H1 (cell line): Measurements from ENCODE around the gene AKT1.

Experiments
- EP300 ChIP-seq, 2 experiments: IDR thresholded peaks; 1 replicate in 1 of 2; 2 replicates in 1 of 2; pipeline ENCODE4 v1.6.1; 2011 to 2012; ENCODE audit warnings: low read depth in 2 of 2, low read length in 2 of 2, mild to moderate bottlenecking in 2 of 2, borderline replicate concordance in 1 of 2, inconsistent platforms in 1 of 2, moderate library complexity in 1 of 2
- JUN ChIP-seq: IDR thresholded peaks from 2 replicates; pipeline ENCODE4 v1.6.1; 2011; ENCODE audit warnings: low read depth, mild to moderate bottlenecking, improper control_type of control experiment, low read length
- POLR2A ChIP-seq, 2 experiments: IDR thresholded peaks; 1 replicate in 1 of 2; 2 replicates in 1 of 2; pipeline ENCODE4 v1.6.1; 2011; ENCODE audit warnings: low read depth in 2 of 2, low read length in 2 of 2, mild to moderate bottlenecking in 2 of 2; ENCODE audit errors: control extremely low read depth in 1 of 2
- POLR2AphosphoS5 ChIP-seq: IDR thresholded peaks from 2 replicates; pipeline ENCODE4 v1.6.1; 2011; ENCODE audit warnings: low read depth, low read length
- SP1 ChIP-seq: IDR thresholded peaks from 2 replicates; pipeline ENCODE4 v1.6.1; 2011; ENCODE audit warnings: low read depth, low read length
- SP2 ChIP-seq: IDR thresholded peaks from 2 replicates; pipeline ENCODE4 v1.6.1; 2012; ENCODE audit warnings: mild to moderate bottlenecking, low read length, inconsistent platforms
- TF ChIP-seq, protein P1 (sequence below), 3 experiments: IDR thresholded peaks; 1 replicate in 2 of 3; 2 replicates in 1 of 3; pipeline versions ENCODE4 v1.5.1 to v1.6.1; 2011; ENCODE audit warnings: low read length in 3 of 3, mild to moderate bottlenecking in 3 of 3, inconsistent platforms in 2 of 3, low read depth in 1 of 3, moderate library complexity in 1 of 3; ENCODE audit not compliant: insufficient read depth in 1 of 3; ENCODE audit errors: control extremely low read depth in 1 of 3
- TF ChIP-seq, protein P2 (sequence below): IDR thresholded peaks from 2 replicates; pipeline ENCODE4 v1.6.1; 2012; ENCODE audit warnings: inconsistent platforms

GRCh38 chr14:104767634-104767918, 28.0 kb downstream of the AKT1 start:
- TF ChIP-seq, protein P1, sequence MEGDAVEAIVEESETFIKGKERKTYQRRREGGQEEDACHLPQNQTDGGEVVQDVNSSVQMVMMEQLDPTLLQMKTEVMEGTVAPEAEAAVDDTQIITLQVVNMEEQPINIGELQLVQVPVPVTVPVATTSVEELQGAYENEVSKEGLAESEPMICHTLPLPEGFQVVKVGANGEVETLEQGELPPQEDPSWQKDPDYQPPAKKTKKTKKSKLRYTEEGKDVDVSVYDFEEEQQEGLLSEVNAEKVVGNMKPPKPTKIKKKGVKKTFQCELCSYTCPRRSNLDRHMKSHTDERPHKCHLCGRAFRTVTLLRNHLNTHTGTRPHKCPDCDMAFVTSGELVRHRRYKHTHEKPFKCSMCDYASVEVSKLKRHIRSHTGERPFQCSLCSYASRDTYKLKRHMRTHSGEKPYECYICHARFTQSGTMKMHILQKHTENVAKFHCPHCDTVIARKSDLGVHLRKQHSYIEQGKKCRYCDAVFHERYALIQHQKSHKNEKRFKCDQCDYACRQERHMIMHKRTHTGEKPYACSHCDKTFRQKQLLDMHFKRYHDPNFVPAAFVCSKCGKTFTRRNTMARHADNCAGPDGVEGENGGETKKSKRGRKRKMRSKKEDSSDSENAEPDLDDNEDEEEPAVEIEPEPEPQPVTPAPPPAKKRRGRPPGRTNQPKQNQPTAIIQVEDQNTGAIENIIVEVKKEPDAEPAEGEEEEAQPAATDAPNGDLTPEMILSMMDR (IDR thresholded peaks at IDR 0.05; ENCODE audit: control extremely low read depth in 1 of 3, insufficient read depth in 1 of 3, low read depth in 1 of 3, low read length in 3 of 3) = no peak
- no peak for TF ChIP-seq JUN
- TF ChIP-seq POLR2A (IDR thresholded peaks at IDR 0.05; ENCODE audit: control extremely low read depth in 1 of 2, low read depth in 2 of 2, low read length in 2 of 2) = no peak
- no peak for TF ChIP-seq EP300 (IDR thresholded peaks at IDR 0.05; ENCODE audit: borderline replicate concordance in 1 of 2, low read depth in 2 of 2, low read length in 2 of 2)
- no peak for TF ChIP-seq SP2
- TF ChIP-seq POLR2AphosphoS5 = no peak
- TF ChIP-seq SP1 = no peak
- TF ChIP-seq, protein P2, sequence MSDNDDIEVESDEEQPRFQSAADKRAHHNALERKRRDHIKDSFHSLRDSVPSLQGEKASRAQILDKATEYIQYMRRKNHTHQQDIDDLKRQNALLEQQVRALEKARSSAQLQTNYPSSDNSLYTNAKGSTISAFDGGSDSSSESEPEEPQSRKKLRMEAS = no peak
